WTC11 (cell line): ENCODE measurements around the gene LSM5. TPM values are rescaled to one million over a fixed set of nuclear protein-coding genes. Genes with fewer than 3 reads are reported as not detected.

Source experiments
- ATAC-seq: fragments of 200-7000 bp; cut with Tn5 transposase; 2 replicates; pipeline ENCODE4 v1.10.0; 2021; ENCODE audit warnings: mild to moderate bottlenecking, moderate library complexity
- CTCF ChIA-PET: fragments of 300-600 bp; sonication (Branson Sonifier 250); formaldehyde crosslinking; loops from one replicate; lab custom pipeline; 2021; ENCODE audit warnings: antibody characterized with exemption; lab: Charles Lee
- POLR2A ChIA-PET: fragments of 350-600 bp; sonication (Branson Sonifier 250); formaldehyde crosslinking; loops from one replicate; lab custom pipeline; 2021; ENCODE audit warnings: antibody characterized with exemption; lab: Charles Lee
- DNase-seq: peaks from one replicate; pipeline ENCODE4 v3.0.0; 2021; ENCODE audit warnings: low spot score
- H3K27ac Mint-ChIP-seq: 2 replicates; pipeline ENCODE4 v1.8.0; 2021; ENCODE audit warnings: mixed read lengths
- H3K27me3 Mint-ChIP-seq: 2 replicates; pipeline ENCODE4 v1.8.0; 2021; ENCODE audit warnings: low read depth, mild to moderate bottlenecking, moderate library complexity, mixed read lengths
- H3K36me3 Mint-ChIP-seq: 2 replicates; pipeline ENCODE4 v1.8.0; 2021; ENCODE audit warnings: mixed read lengths
- H3K4me1 Mint-ChIP-seq: 2 replicates; pipeline ENCODE4 v1.8.0; 2022; ENCODE audit warnings: mixed read lengths
- H3K4me3 Mint-ChIP-seq: 2 replicates; pipeline ENCODE4 v1.8.0; 2021; ENCODE audit warnings: mild to moderate bottlenecking, moderate library complexity, mixed read lengths
- H3K9me3 Mint-ChIP-seq: 2 replicates; pipeline ENCODE4 v1.8.0; 2021; ENCODE audit warnings: mixed read lengths
- ELF4 ChIP-seq: sonication (generic); formaldehyde crosslinking; IDR thresholded peaks from 2 replicates; pipeline ENCODE4 v1.8.1; 2022; ENCODE audit warnings: low read depth, mild to moderate bottlenecking, moderate library complexity, missing genetic modification reagents
- MXD4 ChIP-seq: fragments of 250-450 bp; sonication (Bioruptor Pico); IDR thresholded peaks from 2 replicates; pipeline ENCODE4 v1.8.0; 2021; ENCODE audit warnings: mild to moderate bottlenecking, moderate library complexity, borderline replicate concordance
- NFATC4 ChIP-seq: fragments of 250-450 bp; sonication (Bioruptor Pico); IDR thresholded peaks from 2 replicates; pipeline ENCODE4 v1.9.0; 2021; ENCODE audit warnings: mild to moderate bottlenecking
- RELA ChIP-seq: sonication (generic); formaldehyde crosslinking; IDR thresholded peaks from 2 replicates; pipeline ENCODE4 v1.8.1; 2022; ENCODE audit warnings: missing genetic modification reagents, mild to moderate bottlenecking, borderline replicate concordance
- TEAD1 ChIP-seq: sonication (generic); formaldehyde crosslinking; IDR thresholded peaks from 2 replicates; pipeline ENCODE4 v1.8.0; 2022; ENCODE audit warnings: mild to moderate bottlenecking, missing genetic modification reagents
- TP53 ChIP-seq: sonication (generic); formaldehyde crosslinking; IDR thresholded peaks from 2 replicates; pipeline ENCODE4 v1.8.1; 2023; ENCODE audit warnings: mild to moderate bottlenecking, missing genetic modification reagents
- ZNF263 ChIP-seq: sonication (generic); formaldehyde crosslinking; IDR thresholded peaks from 2 replicates; pipeline ENCODE4 v1.8.1; 2022; ENCODE audit warnings: low read depth, mild to moderate bottlenecking, moderate library complexity, missing genetic modification reagents
- total RNA-seq: library from RNA; stranded (reverse); gene quantifications from 3 replicates; pipeline ENCODE4 v1.2.3, GENCODE V29; 2021
- TF ChIP-seq, protein P1 (sequence below): fragments of 250-450 bp; sonication (Bioruptor Pico); IDR thresholded peaks from 2 replicates; pipeline ENCODE4 v2.1.2; 2022; ENCODE audit warnings: mild to moderate bottlenecking, moderate library complexity
- TF ChIP-seq, protein P2 (sequence below): sonication (generic); formaldehyde crosslinking; IDR thresholded peaks from 2 replicates; pipeline ENCODE4 v1.8.1; 2023; ENCODE audit warnings: mild to moderate bottlenecking, missing genetic modification reagents, borderline replicate concordance
- TF ChIP-seq, protein P3 (sequence below): sonication (generic); formaldehyde crosslinking; IDR thresholded peaks from 2 replicates; pipeline ENCODE4 v1.8.0; 2023; ENCODE audit warnings: missing genetic modification reagents
- TF ChIP-seq, protein P4 (sequence below): sonication (generic); formaldehyde crosslinking; IDR thresholded peaks from 2 replicates; pipeline ENCODE4 v1.8.0; 2023; ENCODE audit warnings: missing genetic modification reagents, mild to moderate bottlenecking, borderline replicate concordance
- TF ChIP-seq, protein P5 (sequence below): sonication (generic); formaldehyde crosslinking; IDR thresholded peaks from 2 replicates; pipeline ENCODE4 v1.8.1; 2022; ENCODE audit warnings: mild to moderate bottlenecking, missing genetic modification reagents, moderate library complexity, borderline replicate concordance
- TF ChIP-seq, protein P6 (sequence below): sonication (generic); formaldehyde crosslinking; conservative IDR thresholded peaks from 2 replicates; pipeline ENCODE4 v1.8.1; 2022; ENCODE audit warnings: mild to moderate bottlenecking, missing genetic modification reagents
- TF ChIP-seq, protein P7 (sequence below): fragments of 250-450 bp; sonication (Bioruptor Pico); IDR thresholded peaks from 2 replicates; pipeline ENCODE4 v1.9.0; 2021; ENCODE audit warnings: mild to moderate bottlenecking, borderline replicate concordance
- TF ChIP-seq, protein P8 (sequence below): sonication (generic); formaldehyde crosslinking; IDR thresholded peaks from 2 replicates; pipeline ENCODE4 v1.8.0; 2022; ENCODE audit warnings: mild to moderate bottlenecking, missing genetic modification reagents

The LSM5 gene
- total RNA-seq, 1 experiment from 2014 or later = 89.5 TPM

DNA sequence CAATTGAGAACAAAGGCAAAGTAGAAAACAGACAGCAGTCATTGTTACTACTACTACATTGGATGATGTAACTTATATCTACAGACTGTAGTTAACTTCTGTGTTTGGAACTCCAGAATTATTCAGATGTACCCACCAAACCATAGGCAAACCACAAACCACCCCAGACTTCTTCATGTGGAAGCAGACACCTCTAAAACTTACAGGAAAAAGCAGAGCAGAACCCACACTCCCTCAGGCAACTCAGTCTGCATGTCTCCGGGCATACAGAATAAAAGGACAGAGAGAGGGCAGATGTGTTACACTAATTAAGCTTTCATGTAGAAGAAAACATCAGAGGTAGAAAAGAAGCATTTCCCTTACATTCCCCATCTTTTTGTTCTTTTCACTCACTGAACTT is 9.0 kb downstream of the LSM5 start:
- no peaks in the 10 kb centered on the region for H3K9me3 Mint-ChIP-seq
- H3K27me3 Mint-ChIP-seq = no peaks in the 10 kb centered on the region
- no peaks in the 10 kb centered on the region for H3K4me1 Mint-ChIP-seq
- DNase-seq (no peak), ATAC-seq (no peak)
- H3K36me3 Mint-ChIP-seq = peaks cover 7% of the 10 kb centered on the region
- H3K27ac Mint-ChIP-seq = no peak overlapping the region
- H3K4me3 Mint-ChIP-seq = no peak overlapping the region
- TF ChIP-seq, protein P1, sequence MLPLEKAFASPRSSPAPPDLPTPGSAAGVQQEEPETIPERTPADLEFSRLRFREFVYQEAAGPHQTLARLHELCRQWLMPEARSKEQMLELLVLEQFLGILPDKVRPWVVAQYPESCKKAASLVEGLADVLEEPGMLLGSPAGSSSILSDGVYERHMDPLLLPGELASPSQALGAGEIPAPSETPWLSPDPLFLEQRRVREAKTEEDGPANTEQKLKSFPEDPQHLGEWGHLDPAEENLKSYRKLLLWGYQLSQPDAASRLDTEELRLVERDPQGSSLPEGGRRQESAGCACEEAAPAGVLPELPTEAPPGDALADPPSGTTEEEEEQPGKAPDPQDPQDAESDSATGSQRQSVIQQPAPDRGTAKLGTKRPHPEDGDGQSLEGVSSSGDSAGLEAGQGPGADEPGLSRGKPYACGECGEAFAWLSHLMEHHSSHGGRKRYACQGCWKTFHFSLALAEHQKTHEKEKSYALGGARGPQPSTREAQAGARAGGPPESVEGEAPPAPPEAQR (CRISPR knock-in tag) = no peak
- TF ChIP-seq ZNF263 (CRISPR knock-in tag) (no peak), NFATC4 (CRISPR knock-in tag) (no peak), TEAD1 (no peak), RELA (no peak), ELF4 (no peak), TP53 (CRISPR knock-in tag) (no peak), MXD4 (no peak)
- TF ChIP-seq, protein P2, sequence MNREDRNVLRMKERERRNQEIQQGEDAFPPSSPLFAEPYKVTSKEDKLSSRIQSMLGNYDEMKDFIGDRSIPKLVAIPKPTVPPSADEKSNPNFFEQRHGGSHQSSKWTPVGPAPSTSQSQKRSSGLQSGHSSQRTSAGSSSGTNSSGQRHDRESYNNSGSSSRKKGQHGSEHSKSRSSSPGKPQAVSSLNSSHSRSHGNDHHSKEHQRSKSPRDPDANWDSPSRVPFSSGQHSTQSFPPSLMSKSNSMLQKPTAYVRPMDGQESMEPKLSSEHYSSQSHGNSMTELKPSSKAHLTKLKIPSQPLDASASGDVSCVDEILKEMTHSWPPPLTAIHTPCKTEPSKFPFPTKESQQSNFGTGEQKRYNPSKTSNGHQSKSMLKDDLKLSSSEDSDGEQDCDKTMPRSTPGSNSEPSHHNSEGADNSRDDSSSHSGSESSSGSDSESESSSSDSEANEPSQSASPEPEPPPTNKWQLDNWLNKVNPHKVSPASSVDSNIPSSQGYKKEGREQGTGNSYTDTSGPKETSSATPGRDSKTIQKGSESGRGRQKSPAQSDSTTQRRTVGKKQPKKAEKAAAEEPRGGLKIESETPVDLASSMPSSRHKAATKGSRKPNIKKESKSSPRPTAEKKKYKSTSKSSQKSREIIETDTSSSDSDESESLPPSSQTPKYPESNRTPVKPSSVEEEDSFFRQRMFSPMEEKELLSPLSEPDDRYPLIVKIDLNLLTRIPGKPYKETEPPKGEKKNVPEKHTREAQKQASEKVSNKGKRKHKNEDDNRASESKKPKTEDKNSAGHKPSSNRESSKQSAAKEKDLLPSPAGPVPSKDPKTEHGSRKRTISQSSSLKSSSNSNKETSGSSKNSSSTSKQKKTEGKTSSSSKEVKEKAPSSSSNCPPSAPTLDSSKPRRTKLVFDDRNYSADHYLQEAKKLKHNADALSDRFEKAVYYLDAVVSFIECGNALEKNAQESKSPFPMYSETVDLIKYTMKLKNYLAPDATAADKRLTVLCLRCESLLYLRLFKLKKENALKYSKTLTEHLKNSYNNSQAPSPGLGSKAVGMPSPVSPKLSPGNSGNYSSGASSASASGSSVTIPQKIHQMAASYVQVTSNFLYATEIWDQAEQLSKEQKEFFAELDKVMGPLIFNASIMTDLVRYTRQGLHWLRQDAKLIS (CRISPR knock-in tag) = no peak
- TF ChIP-seq, protein P3, sequence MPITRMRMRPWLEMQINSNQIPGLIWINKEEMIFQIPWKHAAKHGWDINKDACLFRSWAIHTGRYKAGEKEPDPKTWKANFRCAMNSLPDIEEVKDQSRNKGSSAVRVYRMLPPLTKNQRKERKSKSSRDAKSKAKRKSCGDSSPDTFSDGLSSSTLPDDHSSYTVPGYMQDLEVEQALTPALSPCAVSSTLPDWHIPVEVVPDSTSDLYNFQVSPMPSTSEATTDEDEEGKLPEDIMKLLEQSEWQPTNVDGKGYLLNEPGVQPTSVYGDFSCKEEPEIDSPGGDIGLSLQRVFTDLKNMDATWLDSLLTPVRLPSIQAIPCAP (CRISPR knock-in tag) = no peak
- TF ChIP-seq, protein P4, sequence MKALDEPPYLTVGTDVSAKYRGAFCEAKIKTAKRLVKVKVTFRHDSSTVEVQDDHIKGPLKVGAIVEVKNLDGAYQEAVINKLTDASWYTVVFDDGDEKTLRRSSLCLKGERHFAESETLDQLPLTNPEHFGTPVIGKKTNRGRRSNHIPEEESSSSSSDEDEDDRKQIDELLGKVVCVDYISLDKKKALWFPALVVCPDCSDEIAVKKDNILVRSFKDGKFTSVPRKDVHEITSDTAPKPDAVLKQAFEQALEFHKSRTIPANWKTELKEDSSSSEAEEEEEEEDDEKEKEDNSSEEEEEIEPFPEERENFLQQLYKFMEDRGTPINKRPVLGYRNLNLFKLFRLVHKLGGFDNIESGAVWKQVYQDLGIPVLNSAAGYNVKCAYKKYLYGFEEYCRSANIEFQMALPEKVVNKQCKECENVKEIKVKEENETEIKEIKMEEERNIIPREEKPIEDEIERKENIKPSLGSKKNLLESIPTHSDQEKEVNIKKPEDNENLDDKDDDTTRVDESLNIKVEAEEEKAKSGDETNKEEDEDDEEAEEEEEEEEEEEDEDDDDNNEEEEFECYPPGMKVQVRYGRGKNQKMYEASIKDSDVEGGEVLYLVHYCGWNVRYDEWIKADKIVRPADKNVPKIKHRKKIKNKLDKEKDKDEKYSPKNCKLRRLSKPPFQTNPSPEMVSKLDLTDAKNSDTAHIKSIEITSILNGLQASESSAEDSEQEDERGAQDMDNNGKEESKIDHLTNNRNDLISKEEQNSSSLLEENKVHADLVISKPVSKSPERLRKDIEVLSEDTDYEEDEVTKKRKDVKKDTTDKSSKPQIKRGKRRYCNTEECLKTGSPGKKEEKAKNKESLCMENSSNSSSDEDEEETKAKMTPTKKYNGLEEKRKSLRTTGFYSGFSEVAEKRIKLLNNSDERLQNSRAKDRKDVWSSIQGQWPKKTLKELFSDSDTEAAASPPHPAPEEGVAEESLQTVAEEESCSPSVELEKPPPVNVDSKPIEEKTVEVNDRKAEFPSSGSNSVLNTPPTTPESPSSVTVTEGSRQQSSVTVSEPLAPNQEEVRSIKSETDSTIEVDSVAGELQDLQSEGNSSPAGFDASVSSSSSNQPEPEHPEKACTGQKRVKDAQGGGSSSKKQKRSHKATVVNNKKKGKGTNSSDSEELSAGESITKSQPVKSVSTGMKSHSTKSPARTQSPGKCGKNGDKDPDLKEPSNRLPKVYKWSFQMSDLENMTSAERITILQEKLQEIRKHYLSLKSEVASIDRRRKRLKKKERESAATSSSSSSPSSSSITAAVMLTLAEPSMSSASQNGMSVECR (CRISPR knock-in tag) = no peak
- TF ChIP-seq, protein P5, sequence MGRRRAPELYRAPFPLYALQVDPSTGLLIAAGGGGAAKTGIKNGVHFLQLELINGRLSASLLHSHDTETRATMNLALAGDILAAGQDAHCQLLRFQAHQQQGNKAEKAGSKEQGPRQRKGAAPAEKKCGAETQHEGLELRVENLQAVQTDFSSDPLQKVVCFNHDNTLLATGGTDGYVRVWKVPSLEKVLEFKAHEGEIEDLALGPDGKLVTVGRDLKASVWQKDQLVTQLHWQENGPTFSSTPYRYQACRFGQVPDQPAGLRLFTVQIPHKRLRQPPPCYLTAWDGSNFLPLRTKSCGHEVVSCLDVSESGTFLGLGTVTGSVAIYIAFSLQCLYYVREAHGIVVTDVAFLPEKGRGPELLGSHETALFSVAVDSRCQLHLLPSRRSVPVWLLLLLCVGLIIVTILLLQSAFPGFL = no peak
- TF ChIP-seq, protein P6, sequence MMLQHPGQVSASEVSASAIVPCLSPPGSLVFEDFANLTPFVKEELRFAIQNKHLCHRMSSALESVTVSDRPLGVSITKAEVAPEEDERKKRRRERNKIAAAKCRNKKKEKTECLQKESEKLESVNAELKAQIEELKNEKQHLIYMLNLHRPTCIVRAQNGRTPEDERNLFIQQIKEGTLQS = no peak
- TF ChIP-seq, protein P7, sequence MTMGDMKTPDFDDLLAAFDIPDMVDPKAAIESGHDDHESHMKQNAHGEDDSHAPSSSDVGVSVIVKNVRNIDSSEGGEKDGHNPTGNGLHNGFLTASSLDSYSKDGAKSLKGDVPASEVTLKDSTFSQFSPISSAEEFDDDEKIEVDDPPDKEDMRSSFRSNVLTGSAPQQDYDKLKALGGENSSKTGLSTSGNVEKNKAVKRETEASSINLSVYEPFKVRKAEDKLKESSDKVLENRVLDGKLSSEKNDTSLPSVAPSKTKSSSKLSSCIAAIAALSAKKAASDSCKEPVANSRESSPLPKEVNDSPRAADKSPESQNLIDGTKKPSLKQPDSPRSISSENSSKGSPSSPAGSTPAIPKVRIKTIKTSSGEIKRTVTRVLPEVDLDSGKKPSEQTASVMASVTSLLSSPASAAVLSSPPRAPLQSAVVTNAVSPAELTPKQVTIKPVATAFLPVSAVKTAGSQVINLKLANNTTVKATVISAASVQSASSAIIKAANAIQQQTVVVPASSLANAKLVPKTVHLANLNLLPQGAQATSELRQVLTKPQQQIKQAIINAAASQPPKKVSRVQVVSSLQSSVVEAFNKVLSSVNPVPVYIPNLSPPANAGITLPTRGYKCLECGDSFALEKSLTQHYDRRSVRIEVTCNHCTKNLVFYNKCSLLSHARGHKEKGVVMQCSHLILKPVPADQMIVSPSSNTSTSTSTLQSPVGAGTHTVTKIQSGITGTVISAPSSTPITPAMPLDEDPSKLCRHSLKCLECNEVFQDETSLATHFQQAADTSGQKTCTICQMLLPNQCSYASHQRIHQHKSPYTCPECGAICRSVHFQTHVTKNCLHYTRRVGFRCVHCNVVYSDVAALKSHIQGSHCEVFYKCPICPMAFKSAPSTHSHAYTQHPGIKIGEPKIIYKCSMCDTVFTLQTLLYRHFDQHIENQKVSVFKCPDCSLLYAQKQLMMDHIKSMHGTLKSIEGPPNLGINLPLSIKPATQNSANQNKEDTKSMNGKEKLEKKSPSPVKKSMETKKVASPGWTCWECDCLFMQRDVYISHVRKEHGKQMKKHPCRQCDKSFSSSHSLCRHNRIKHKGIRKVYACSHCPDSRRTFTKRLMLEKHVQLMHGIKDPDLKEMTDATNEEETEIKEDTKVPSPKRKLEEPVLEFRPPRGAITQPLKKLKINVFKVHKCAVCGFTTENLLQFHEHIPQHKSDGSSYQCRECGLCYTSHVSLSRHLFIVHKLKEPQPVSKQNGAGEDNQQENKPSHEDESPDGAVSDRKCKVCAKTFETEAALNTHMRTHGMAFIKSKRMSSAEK (CRISPR knock-in tag) = no peak
- TF ChIP-seq, protein P8, sequence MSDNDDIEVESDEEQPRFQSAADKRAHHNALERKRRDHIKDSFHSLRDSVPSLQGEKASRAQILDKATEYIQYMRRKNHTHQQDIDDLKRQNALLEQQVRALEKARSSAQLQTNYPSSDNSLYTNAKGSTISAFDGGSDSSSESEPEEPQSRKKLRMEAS (CRISPR knock-in tag) = no peak
- POLR2A ChIA-PET = no interaction called here
- CTCF ChIA-PET = no interaction called here
